ENCODE measurements around the gene CCSER1. TPM values are rescaled to one million over a fixed set of nuclear protein-coding genes. Genes with fewer than 3 reads are reported as not detected.

Gene CCSER1
- total and polyA plus RNA-seq, 2 of the 8 experiments (the other 6 are each of a cell fraction or from before 2014, with no cell fraction given): 0.26 to 0.84 TPM

- TF ChIP-seq, protein P1, sequence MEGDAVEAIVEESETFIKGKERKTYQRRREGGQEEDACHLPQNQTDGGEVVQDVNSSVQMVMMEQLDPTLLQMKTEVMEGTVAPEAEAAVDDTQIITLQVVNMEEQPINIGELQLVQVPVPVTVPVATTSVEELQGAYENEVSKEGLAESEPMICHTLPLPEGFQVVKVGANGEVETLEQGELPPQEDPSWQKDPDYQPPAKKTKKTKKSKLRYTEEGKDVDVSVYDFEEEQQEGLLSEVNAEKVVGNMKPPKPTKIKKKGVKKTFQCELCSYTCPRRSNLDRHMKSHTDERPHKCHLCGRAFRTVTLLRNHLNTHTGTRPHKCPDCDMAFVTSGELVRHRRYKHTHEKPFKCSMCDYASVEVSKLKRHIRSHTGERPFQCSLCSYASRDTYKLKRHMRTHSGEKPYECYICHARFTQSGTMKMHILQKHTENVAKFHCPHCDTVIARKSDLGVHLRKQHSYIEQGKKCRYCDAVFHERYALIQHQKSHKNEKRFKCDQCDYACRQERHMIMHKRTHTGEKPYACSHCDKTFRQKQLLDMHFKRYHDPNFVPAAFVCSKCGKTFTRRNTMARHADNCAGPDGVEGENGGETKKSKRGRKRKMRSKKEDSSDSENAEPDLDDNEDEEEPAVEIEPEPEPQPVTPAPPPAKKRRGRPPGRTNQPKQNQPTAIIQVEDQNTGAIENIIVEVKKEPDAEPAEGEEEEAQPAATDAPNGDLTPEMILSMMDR (IDR thresholded peaks at IDR 0.05; ENCODE audit: control extremely low read depth in 1 of 3, insufficient read depth in 1 of 3, low read depth in 1 of 3, low read length in 3 of 3): no peak
- TF ChIP-seq POU5F1 (IDR thresholded peaks at IDR 0.05; ENCODE audit: low read depth, low read length) (no peak), ATF2 (IDR thresholded peaks at IDR 0.05; ENCODE audit: low read length) (no peak), CHD1 (IDR thresholded peaks at IDR 0.05; ENCODE audit: low read depth, low read length) (no peak)
Observed at GRCh38 chr4:90093526-90093925, 33.7 kb upstream of the CCSER1 start (continued).
